SK-N-SH treated with all-trans-retinoic acid at 6 μM for 48 hours (cell line): Measurements from ENCODE around the gene CPSF3.
"Not testable (repeated sequence)": the region's sequence is repeated elsewhere in the genome, so short reads cannot be mapped to it uniquely, and the experiment has no call there.

ENCODE experiments used
- ATAC-seq: fragments of 200-7000 bp; cut with Tn5 transposase; 3 replicates; pipeline ENCODE4 v1.9.1; 2020; ENCODE audit warnings: mild to moderate bottlenecking, moderate library complexity
- ARNTL ChIP-seq: fragments of 450-650 bp; formaldehyde crosslinking; IDR thresholded peaks from 2 replicates; pipeline ENCODE4 v1.5.0; 2020; ENCODE audit warnings: low read depth, mild to moderate bottlenecking, moderate library complexity, borderline replicate concordance
- BACH2 ChIP-seq: fragments of 250-450 bp; sonication (Bioruptor Pico); IDR thresholded peaks from 2 replicates; pipeline ENCODE4 v1.9.0; 2021; ENCODE audit warnings: mild to moderate bottlenecking, borderline replicate concordance
- ESRRG ChIP-seq: fragments of 250-450 bp; sonication (Bioruptor Pico); IDR thresholded peaks from 2 replicates; pipeline ENCODE4 v1.6.1; 2021; ENCODE audit warnings: mild to moderate bottlenecking
- GLIS3 ChIP-seq: fragments of 250-450 bp; sonication (Bioruptor Pico); IDR thresholded peaks from 2 replicates; pipeline ENCODE4 v1.5.0; 2020; ENCODE audit warnings: mild to moderate bottlenecking, moderate library complexity
- ISL1 ChIP-seq: fragments of 250-450 bp; sonication (Bioruptor Pico); IDR thresholded peaks from 2 replicates; pipeline ENCODE4 v2.1.2; 2022; ENCODE audit warnings: mild to moderate bottlenecking, moderate library complexity
- OSR1 ChIP-seq: fragments of 250-450 bp; sonication (Bioruptor Pico); IDR thresholded peaks from 2 replicates; pipeline ENCODE4 v1.8.0; 2022; ENCODE audit warnings: moderate library complexity, mild to moderate bottlenecking, inconsistent platforms
- PPARA ChIP-seq: fragments of 250-450 bp; sonication (Bioruptor Pico); IDR thresholded peaks from 2 replicates; pipeline ENCODE4 v1.5.0; 2020; ENCODE audit warnings: mild to moderate bottlenecking, borderline replicate concordance
- RARB ChIP-seq: fragments of 250-450 bp; sonication (Bioruptor Pico); IDR thresholded peaks from 2 replicates; pipeline ENCODE4 v1.8.0; 2021; ENCODE audit warnings: mild to moderate bottlenecking, moderate library complexity
- TCF4 ChIP-seq: fragments of 250-450 bp; sonication (Bioruptor Pico); IDR thresholded peaks from 2 replicates; pipeline ENCODE4 v1.8.0; 2021; ENCODE audit warnings: mild to moderate bottlenecking, moderate library complexity, borderline replicate concordance
- TOX ChIP-seq: fragments of 250-450 bp; sonication (Bioruptor Pico); IDR thresholded peaks from 2 replicates; pipeline ENCODE4 v1.8.0; 2021; ENCODE audit warnings: mild to moderate bottlenecking, moderate library complexity, borderline replicate concordance
- ZC3H10 ChIP-seq: fragments of 250-450 bp; sonication (Bioruptor Pico); IDR thresholded peaks from 2 replicates; pipeline ENCODE4 v1.5.1; 2021; ENCODE audit warnings: mild to moderate bottlenecking, moderate library complexity
- ZFP3 ChIP-seq: fragments of 250-450 bp; sonication (Bioruptor Pico); IDR thresholded peaks from 2 replicates; pipeline ENCODE4 v1.5.0; 2020; ENCODE audit warnings: mild to moderate bottlenecking, moderate library complexity
- ZFP30 ChIP-seq: fragments of 450-650 bp; formaldehyde crosslinking; IDR thresholded peaks from 2 replicates; pipeline ENCODE4 v1.5.0; 2022; ENCODE audit warnings: mild to moderate bottlenecking, moderate library complexity
- ZNF70 ChIP-seq: fragments of 450-650 bp; formaldehyde crosslinking; IDR thresholded peaks from 2 replicates; pipeline ENCODE4 v1.5.0; 2020; ENCODE audit warnings: mild to moderate bottlenecking, moderate library complexity
- ZNF8 ChIP-seq: fragments of 450-650 bp; formaldehyde crosslinking; IDR thresholded peaks from 2 replicates; pipeline ENCODE4 v1.5.0; 2020; ENCODE audit warnings: mild to moderate bottlenecking, moderate library complexity
- TF ChIP-seq, protein P1 (sequence below): fragments of 250-450 bp; sonication (Bioruptor Pico); IDR thresholded peaks from 2 replicates; pipeline ENCODE4 v1.5.0; 2020; ENCODE audit warnings: mild to moderate bottlenecking, moderate library complexity
- TF ChIP-seq, protein P2 (sequence below): fragments of 250-450 bp; sonication (Bioruptor Pico); IDR thresholded peaks from 2 replicates; pipeline ENCODE4 v1.8.0; 2021; ENCODE audit warnings: low read depth, mild to moderate bottlenecking, moderate library complexity, borderline replicate concordance
- TF ChIP-seq, protein P3 (sequence below): fragments of 250-450 bp; sonication (Bioruptor Pico); IDR thresholded peaks from 2 replicates; pipeline ENCODE4 v1.5.1; 2021; ENCODE audit warnings: mild to moderate bottlenecking, moderate library complexity

CPSF3 gene

DNA sequence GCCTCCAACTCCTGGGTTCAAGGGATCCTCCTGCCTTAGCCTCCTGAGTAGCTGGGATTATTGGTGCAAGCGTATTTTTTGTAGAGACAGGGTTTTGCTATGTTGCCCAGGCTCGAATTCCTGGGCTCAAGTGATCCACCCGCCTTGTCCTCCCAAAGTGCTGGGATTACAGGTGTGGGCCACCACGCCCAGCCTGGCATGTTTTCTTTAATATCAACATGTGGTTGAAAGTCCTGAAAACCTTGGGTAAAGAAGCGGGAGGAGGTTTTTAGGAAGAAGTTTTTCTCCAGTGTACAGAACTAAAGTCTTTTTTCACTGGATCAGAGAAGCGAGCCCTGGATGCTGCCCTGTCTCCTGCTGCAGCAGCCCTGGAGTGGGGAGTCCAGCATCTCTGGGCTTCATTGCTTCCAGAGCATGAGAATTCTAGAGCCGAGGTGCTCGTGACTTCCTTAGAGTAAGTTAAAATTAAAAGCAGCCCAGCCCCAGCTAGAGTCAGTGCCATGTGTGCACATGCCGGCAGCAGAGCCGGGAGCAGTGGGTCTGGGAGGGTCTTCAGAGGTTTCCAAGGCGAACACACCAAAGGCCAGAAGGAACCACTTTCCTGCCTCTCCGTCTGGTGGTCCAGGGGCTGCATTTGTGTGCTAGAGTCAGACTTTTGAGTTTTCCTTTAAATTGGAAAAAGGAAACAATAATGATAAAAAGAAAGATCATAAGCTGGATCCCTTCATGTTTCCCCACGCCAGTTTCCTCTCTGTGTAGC, 31.3 kb upstream of the CPSF3 start:
- no peak for ATAC-seq
- no peak for TF ChIP-seq ZC3H10 (CRISPR knock-in tag)

DNA sequence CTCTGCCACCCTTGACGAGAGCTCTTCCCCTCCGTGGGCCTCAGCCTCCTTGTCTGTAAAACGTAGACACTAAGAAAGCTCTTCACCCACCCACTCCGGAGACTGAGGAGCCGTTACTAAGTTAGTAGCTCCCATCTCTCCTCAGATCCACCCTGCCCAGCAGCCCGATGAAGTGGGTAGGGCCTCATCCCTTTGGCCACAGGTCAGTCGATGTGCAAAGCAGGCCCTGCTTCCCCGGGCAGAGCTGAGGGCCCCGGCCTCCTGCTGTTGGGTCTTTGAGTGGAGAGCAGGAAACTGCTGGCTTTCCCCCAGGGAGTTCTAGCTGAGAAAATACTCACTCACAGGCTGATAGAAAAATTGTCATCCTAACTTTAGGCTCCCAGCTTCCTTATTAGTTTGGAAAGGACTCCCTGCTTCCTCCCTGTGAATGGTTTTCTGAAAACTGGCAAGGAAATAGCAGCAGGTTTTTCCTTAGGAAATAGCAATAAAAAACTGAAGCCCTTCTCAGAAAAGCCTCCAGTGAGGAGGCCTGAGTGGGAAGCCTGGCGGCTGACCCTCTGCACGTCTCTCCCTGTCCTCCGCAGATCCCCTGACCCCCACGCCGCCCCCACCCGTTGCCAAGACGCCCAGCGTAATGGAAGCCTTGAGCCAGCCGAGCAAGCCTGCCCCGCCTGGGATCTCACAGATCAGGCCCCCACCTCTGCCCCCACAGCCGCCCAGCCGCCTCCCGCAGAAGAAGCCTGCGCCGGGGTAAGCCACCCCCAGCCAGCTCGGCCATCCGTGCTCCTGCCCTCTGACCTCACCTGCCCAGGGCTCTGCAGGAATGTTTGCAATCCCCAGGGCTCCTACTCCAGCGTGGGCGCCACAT, 30.3 kb upstream of the CPSF3 start:
- TF ChIP-seq ZNF8 (CRISPR knock-in tag) = no peak
- TF ChIP-seq, protein P1, sequence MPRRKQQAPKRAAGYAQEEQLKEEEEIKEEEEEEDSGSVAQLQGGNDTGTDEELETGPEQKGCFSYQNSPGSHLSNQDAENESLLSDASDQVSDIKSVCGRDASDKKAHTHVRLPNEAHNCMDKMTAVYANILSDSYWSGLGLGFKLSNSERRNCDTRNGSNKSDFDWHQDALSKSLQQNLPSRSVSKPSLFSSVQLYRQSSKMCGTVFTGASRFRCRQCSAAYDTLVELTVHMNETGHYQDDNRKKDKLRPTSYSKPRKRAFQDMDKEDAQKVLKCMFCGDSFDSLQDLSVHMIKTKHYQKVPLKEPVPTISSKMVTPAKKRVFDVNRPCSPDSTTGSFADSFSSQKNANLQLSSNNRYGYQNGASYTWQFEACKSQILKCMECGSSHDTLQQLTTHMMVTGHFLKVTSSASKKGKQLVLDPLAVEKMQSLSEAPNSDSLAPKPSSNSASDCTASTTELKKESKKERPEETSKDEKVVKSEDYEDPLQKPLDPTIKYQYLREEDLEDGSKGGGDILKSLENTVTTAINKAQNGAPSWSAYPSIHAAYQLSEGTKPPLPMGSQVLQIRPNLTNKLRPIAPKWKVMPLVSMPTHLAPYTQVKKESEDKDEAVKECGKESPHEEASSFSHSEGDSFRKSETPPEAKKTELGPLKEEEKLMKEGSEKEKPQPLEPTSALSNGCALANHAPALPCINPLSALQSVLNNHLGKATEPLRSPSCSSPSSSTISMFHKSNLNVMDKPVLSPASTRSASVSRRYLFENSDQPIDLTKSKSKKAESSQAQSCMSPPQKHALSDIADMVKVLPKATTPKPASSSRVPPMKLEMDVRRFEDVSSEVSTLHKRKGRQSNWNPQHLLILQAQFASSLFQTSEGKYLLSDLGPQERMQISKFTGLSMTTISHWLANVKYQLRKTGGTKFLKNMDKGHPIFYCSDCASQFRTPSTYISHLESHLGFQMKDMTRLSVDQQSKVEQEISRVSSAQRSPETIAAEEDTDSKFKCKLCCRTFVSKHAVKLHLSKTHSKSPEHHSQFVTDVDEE (CRISPR knock-in tag) = no peak
- TF ChIP-seq TCF4 = no peak
- TF ChIP-seq RARB (CRISPR knock-in tag) = no peak
- TF ChIP-seq GLIS3 = no peak
- TF ChIP-seq TOX (CRISPR knock-in tag) = no peak
- TF ChIP-seq ZNF70 (CRISPR knock-in tag) = no peak
- TF ChIP-seq OSR1 (CRISPR knock-in tag) = no peak
- no peak for TF ChIP-seq ISL1 (CRISPR knock-in tag)
- ATAC-seq = no peak

DNA sequence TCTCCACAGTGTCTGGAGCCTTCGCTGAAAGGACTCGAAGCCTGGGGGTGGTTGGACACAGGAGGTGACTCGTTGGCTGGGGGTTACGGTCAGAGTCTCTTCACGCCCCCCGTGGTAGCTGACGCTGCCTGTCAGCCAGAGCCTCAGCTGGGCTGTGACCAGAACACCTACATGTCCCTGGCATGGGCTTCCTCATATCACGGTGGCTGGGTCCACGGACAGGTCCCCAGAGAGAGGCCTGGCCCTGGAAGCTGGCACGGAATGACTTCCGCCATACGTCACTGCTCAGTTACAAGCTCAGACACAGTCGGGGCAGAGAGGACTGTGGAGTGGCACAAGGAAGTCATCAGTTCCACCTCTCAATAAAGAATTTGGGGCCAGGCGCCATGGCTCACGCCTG, 28.6 kb upstream of the CPSF3 start:
- TF ChIP-seq OSR1 (CRISPR knock-in tag) (no peak), ESRRG (CRISPR knock-in tag) (no peak), ZNF8 (CRISPR knock-in tag) (no peak), ZFP3 (no peak), ZFP30 (CRISPR knock-in tag) (no peak), ARNTL (CRISPR knock-in tag) (no peak), TCF4 (no peak), GLIS3 (no peak), PPARA (CRISPR knock-in tag) (no peak), TOX (CRISPR knock-in tag) (no peak), ZC3H10 (CRISPR knock-in tag) (no peak), RARB (CRISPR knock-in tag) (no peak), ZNF70 (CRISPR knock-in tag) (no peak), ISL1 (CRISPR knock-in tag) (no peak)
- TF ChIP-seq, protein P1 (CRISPR knock-in tag) = no peak
- TF ChIP-seq, protein P2, sequence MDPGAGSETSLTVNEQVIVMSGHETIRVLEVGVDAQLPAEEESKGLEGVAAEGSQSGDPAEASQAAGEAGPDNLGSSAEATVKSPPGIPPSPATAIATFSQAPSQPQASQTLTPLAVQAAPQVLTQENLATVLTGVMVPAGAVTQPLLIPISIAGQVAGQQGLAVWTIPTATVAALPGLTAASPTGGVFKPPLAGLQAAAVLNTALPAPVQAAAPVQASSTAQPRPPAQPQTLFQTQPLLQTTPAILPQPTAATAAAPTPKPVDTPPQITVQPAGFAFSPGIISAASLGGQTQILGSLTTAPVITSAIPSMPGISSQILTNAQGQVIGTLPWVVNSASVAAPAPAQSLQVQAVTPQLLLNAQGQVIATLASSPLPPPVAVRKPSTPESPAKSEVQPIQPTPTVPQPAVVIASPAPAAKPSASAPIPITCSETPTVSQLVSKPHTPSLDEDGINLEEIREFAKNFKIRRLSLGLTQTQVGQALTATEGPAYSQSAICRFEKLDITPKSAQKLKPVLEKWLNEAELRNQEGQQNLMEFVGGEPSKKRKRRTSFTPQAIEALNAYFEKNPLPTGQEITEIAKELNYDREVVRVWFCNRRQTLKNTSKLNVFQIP (CRISPR knock-in tag) = no peak
- TF ChIP-seq, protein P3, sequence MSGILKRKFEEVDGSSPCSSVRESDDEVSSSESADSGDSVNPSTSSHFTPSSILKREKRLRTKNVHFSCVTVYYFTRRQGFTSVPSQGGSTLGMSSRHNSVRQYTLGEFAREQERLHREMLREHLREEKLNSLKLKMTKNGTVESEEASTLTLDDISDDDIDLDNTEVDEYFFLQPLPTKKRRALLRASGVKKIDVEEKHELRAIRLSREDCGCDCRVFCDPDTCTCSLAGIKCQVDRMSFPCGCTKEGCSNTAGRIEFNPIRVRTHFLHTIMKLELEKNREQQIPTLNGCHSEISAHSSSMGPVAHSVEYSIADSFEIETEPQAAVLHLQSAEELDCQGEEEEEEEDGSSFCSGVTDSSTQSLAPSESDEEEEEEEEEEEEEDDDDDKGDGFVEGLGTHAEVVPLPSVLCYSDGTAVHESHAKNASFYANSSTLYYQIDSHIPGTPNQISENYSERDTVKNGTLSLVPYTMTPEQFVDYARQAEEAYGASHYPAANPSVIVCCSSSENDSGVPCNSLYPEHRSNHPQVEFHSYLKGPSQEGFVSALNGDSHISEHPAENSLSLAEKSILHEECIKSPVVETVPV = no peak
- TF ChIP-seq, all 23 proteins: peak for 0
- ATAC-seq = no peak

DNA sequence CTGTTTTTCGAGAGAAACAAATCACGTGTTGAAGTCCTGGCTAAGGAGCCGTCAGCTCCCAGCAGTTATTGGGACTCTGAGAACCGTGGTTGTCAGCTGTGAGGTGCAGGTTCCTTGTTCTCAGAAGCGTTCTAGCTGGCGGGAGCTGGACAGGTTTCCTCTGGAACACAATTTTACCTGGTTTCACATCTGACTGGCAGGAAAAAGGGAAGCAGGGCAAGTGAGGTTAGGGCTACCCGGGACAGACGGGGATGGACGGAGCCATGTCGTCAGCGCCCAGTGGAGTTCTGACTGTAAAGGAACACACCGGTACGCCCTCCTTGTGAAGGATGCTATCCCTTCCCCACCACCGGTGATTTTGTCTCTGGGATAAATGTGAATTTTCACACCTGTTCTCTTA, 26.3 kb upstream of the CPSF3 start:
- ATAC-seq = no peak
- no peak for TF ChIP-seq ARNTL (CRISPR knock-in tag)
- TF ChIP-seq ZC3H10 (CRISPR knock-in tag) = no peak
- TF ChIP-seq BACH2 (CRISPR knock-in tag) = no peak

DNA sequence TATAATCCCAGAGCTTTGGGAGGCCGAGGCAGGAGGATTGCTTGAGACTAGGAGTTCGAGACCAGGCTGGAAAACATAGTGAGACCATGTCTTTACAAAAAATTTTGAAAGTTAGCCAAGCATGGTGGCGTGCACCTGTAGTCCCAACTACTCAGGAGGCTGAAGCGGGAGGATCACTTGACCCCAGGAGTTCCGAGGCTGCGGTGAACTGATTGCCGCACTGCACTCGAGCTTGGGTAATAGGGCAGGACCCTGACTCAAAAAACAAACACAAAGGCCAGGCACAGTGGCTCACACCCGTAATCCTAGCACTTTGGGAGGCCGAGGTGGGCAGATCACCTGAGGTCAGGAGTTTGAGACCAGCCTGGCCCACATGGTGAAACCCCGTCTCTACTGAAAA, 25.2 kb upstream of the CPSF3 start:
- not testable (repeated sequence) for ATAC-seq
